ENCODE results near the gene COTL1. TPM values are rescaled to one million over a fixed set of nuclear protein-coding genes. Genes with fewer than 3 reads are reported as not detected.

The COTL1 gene
- total and polyA plus RNA-seq, 9 donors, result 13.8 to 46.4 (median 29.3) TPM

DNA sequence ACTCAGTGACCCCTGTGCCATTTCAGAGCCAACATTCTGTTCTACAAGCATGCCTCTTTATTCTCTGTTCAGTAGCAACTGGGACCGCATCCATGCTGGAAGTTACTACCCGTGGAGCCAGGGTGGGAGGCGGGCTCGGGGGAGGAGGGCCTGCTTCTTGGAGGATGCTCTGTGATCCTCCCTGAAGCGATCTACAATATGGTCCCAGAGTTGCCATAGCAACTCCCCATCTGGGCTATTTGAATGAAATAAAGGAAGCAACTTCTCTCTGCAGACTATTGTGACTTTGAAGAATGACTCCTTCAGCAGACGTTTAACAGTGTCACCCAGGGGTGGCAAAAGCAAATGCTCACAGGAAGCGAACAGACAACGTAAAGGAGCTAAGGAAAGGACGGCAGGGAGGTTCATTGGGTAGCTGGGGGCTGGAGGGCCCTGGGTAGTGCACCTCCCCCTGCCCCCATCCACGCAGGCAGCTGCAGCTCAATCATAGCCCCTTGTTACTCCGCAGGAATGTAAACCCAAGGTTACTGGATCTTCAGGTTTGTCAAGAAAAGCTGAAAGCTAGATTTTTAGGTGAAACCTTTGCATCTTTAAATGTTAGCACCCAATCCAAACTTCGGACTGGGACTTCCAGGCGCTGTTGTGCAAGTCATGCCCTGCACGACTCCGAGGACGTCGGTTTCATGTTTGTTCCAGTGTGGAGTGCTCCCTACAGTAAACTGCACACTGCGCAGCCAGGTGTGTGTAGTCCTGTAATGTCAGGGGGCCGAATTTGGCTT lies 62.3 kb downstream of the COTL1 start:
- Histone ChIP-seq H3K4me3 (no peak overlapping the region), H3K27ac (no peak overlapping the region), H3K27me3 (no peaks in the 10 kb centered on the region), H3K9me3 (no peaks in the 10 kb centered on the region), H3K4me1 (ENCODE audit: insufficient read depth) (no peaks in the 10 kb centered on the region), H3K36me3 (no peaks in the 10 kb centered on the region)
- intact Hi-C loops (cut with DNase I), result no loop called here
- WGBS, 3 donors, result 52 to 64% (median 58%) methylated on average over 19 of the region's 19 CpGs
- TF ChIP-seq, protein P1, sequence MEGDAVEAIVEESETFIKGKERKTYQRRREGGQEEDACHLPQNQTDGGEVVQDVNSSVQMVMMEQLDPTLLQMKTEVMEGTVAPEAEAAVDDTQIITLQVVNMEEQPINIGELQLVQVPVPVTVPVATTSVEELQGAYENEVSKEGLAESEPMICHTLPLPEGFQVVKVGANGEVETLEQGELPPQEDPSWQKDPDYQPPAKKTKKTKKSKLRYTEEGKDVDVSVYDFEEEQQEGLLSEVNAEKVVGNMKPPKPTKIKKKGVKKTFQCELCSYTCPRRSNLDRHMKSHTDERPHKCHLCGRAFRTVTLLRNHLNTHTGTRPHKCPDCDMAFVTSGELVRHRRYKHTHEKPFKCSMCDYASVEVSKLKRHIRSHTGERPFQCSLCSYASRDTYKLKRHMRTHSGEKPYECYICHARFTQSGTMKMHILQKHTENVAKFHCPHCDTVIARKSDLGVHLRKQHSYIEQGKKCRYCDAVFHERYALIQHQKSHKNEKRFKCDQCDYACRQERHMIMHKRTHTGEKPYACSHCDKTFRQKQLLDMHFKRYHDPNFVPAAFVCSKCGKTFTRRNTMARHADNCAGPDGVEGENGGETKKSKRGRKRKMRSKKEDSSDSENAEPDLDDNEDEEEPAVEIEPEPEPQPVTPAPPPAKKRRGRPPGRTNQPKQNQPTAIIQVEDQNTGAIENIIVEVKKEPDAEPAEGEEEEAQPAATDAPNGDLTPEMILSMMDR (IDR thresholded peaks at IDR 0.05), result no peak
- no peak for TF ChIP-seq POLR2A (IDR thresholded peaks at IDR 0.05)
- TF ChIP-seq EP300 (IDR thresholded peaks at IDR 0.05), result no peak
- DNase-seq, result no peak

DNA sequence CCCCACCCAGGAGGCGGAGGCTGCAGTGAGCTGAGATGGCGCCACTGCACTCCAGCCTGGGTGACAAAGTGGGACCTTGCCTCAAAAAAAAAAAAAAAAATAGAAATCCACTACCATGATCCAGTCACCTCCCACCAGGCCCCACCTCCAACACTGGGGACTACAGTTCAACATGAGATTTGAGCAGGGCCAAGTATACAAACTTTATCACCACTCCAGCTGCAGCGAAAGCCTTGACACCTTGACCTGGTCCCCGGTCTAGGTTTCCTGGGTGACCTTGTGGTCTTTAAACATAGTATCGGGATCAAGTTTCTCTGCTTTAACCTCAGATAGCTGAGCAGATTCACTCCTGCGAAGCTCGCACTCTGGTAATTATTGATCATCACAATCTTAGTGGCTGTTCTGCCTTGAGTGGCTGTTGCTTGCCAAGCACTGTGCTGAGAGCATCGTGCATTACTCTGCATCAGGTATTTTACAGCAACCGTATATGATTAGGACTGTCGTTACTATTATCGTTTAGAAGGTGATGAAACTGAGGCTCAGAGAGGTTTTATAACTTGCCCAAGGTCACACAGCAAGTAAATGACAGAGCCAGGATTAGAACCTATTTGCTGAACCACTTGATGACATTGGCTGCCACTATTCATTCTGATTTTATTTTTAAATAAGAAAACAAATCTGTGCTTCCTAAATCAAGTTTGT lies 63.1 kb downstream of the COTL1 start:
- TF ChIP-seq, protein P1 (IDR thresholded peaks at IDR 0.05), result no peak
- TF ChIP-seq POLR2A (IDR thresholded peaks at IDR 0.05), result no peak
- TF ChIP-seq EP300 (IDR thresholded peaks at IDR 0.05), result no peak
- WGBS, 3 donors, result 60 to 76% (median 68%) methylated on average over 11 of the region's 11 CpGs

DNA sequence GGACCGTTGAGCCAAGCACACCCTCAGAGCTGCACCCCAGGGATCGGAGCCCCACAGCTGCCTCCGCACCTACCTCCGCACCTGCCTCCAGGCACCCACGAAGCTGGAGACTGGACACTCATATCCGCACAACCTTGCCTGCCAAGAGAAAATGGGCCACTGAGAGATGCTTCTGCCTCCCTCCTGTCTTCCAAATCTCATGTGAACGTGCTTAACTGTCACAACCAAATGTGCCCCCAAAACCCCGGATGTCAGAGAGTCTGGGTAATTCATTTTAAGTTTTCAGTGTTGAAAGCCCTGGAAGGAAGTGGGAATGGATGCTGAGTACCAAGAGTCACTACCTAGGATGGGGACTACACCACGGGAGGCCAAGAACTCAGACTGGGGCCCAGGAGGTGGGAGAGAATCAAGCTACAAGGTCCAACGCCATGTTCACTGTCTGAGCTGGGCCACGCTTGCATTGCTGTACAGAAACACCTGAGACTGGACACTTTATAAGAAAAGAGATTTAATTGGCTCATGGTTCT lies 63.9 kb downstream of the COTL1 start:
- Histone ChIP-seq H3K36me3 (no peaks in the 10 kb centered on the region), H3K4me3 (no peak overlapping the region), H3K9me3 (no peaks in the 10 kb centered on the region), H3K27me3 (no peaks in the 10 kb centered on the region), H3K27ac (no peak overlapping the region), H3K4me1 (ENCODE audit: insufficient read depth) (no peaks in the 10 kb centered on the region)
- TF ChIP-seq, protein P1 (IDR thresholded peaks at IDR 0.05), result no peak
- TF ChIP-seq POLR2A (IDR thresholded peaks at IDR 0.05), result no peak
- no peak for TF ChIP-seq EP300 (IDR thresholded peaks at IDR 0.05)
- intact Hi-C loops (cut with DNase I), result no loop called here
- WGBS, 3 donors, result 90 to 93% (median 92%) methylated on average over 11 of the region's 11 CpGs
- DNase-seq, result no peak

More for the DNA sequence above, 63.1 kb downstream of the COTL1 start:
- H3K4me1 ChIP-seq (ENCODE audit: insufficient read depth), result no peaks in the 10 kb centered on the region
- no peaks in the 10 kb centered on the region for H3K9me3 ChIP-seq
- H3K4me3 ChIP-seq, result no peak overlapping the region
- no peaks in the 10 kb centered on the region for H3K36me3 ChIP-seq
- intact Hi-C loops (cut with DNase I), result no loop called here
- H3K27me3 ChIP-seq, result no peaks in the 10 kb centered on the region
- no peak overlapping the region for H3K27ac ChIP-seq
- DNase-seq, result no peak

DNA sequence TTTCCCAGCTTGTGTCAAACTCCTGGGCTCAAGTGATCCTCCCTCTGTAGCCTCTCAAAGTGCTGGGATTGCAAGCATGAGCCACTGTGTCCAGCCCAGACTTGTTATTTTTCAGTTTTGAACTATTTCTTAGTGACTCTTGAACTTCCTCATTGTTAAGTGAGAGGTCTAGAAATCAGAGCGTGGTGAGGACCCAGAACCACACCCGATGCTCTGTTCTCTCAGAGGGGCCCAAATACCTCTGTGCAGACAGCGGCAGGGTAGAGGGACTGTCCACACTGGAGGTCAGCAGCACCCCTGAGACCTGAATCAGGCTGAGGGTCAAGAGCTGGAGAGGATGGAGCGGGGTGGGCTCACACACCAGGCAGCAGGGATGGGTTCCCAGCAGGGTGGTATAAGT lies 65.7 kb downstream of the COTL1 start:
- no peak for DNase-seq
- 72 to 76% (median 73%) methylated on average over 4 of the region's 4 CpGs for WGBS, 3 donors
- TF ChIP-seq POLR2A (IDR thresholded peaks at IDR 0.05) (no peak), EP300 (IDR thresholded peaks at IDR 0.05) (no peak)
- TF ChIP-seq, protein P1 (IDR thresholded peaks at IDR 0.05), result no peak
- Histone ChIP-seq H3K9me3 (no peaks in the 10 kb centered on the region), H3K4me3 (no peak overlapping the region), H3K27ac (no peak overlapping the region), H3K36me3 (no peaks in the 10 kb centered on the region), H3K4me1 (ENCODE audit: insufficient read depth) (no peaks in the 10 kb centered on the region), H3K27me3 (no peaks in the 10 kb centered on the region)
- intact Hi-C loops (cut with DNase I), result no loop called here

Measured in ovary (tissue), 9 donors.